Smooth muscle cell (in vitro differentiated cells): ENCODE measurements around the gene PCNX3. TPM values are rescaled to one million over a fixed set of nuclear protein-coding genes. Genes with fewer than 3 reads are reported as not detected.

ENCODE experiments used
- DNase-seq: peaks from one replicate; lab custom pipeline; 2025; ENCODE audit not compliant: unreplicated experiment; lab: John Stamatoyannopoulos, UW
- H2AFZ ChIP-seq: fragments of 200-600 bp; sonication (generic); 2 replicates; pipeline ENCODE4 v1.6.0; 2016; ENCODE audit warnings: antibody characterized with exemption, low read depth, mild to moderate bottlenecking
- H3F3A ChIP-seq: fragments of 200-600 bp; sonication (generic); 2 replicates; pipeline ENCODE4 v1.6.0; 2017; ENCODE audit warnings: antibody characterized with exemption, low read depth
- H3K27ac ChIP-seq: fragments of 200-600 bp; sonication (generic); 2 replicates; pipeline ENCODE4 v1.5.1; 2016; ENCODE audit warnings: low read depth, mild to moderate bottlenecking
- H3K27me3 ChIP-seq: fragments of 200-600 bp; sonication (generic); 2 replicates; pipeline ENCODE4 v1.6.1; 2016; ENCODE audit warnings: low read depth, mild to moderate bottlenecking
- H3K36me3 ChIP-seq: fragments of 200-600 bp; sonication (generic); 2 replicates; pipeline ENCODE4 v1.5.1; 2016; ENCODE audit warnings: low read depth
- H3K4me1 ChIP-seq: fragments of 200-600 bp; sonication (generic); 2 replicates; pipeline ENCODE4 v1.5.1; 2016; ENCODE audit warnings: low read depth
- H3K4me2 ChIP-seq: fragments of 200-600 bp; sonication (generic); 2 replicates; pipeline ENCODE4 v1.6.0; 2016; ENCODE audit warnings: mild to moderate bottlenecking
- H3K4me3 ChIP-seq: fragments of 200-600 bp; sonication (generic); 2 replicates; pipeline ENCODE4 v1.5.1; 2016; ENCODE audit warnings: mild to moderate bottlenecking
- H3K79me2 ChIP-seq: fragments of 200-600 bp; sonication (generic); 2 replicates; pipeline ENCODE4 v1.6.0; 2016; ENCODE audit warnings: low read depth, mild to moderate bottlenecking
- H3K9ac ChIP-seq: fragments of 200-600 bp; sonication (generic); 2 replicates; pipeline ENCODE4 v1.6.0; 2016; ENCODE audit warnings: low read depth
- H3K9me3 ChIP-seq: fragments of 200-600 bp; sonication (generic); replicated peaks from 2 replicates; pipeline ENCODE4 v1.5.1; 2016; ENCODE audit warnings: low read depth
- H4K20me1 ChIP-seq: fragments of 200-600 bp; sonication (generic); 2 replicates; pipeline ENCODE4 v1.6.0; 2016; ENCODE audit warnings: low read depth
- WGBS: methylation state at CpG from one replicate; pipeline ENCODE4 v1.1.7; 2016; ENCODE audit warnings: low lambda C conversion rate; 5-methylcytosine and 5-hydroxymethylcytosine counted together
- polyA plus RNA-seq: library from polyadenylated mRNA; unstranded; fragments of >200 nt; fragmentation: Nextera tagmentation; extraction: Ambion mirVana; gene quantifications from 2 replicates; pipeline ENCODE4 v1.2.1, GENCODE V29; 2016
- total RNA-seq: library from RNA; depleted of rRNA; stranded (reverse); fragments of >200 nt; gene quantifications from 2 replicates; pipeline ENCODE4 v1.2.3, GENCODE V29; 2014
- TF ChIP-seq, protein P1 (sequence below): fragments of 200-600 bp; sonication (generic); IDR thresholded peaks from 2 replicates; pipeline ENCODE4 v1.5.1; 2017; ENCODE audit warnings: borderline replicate concordance, mild to moderate bottlenecking, antibody characterized with exemption; ENCODE audit not compliant: insufficient read depth, poor library complexity, severe bottlenecking

Gene PCNX3
- total and polyA plus RNA-seq, 2 experiments from 2014 or later = 17.5 to 18.3 TPM

- Histone ChIP-seq H2AFZ (no peak overlapping the region), H3K9me3 (no peaks in the 10 kb centered on the region)
These were observed 36.3 kb downstream of the PCNX3 start for GRCh38 chr11:65651589-65652510.

DNA sequence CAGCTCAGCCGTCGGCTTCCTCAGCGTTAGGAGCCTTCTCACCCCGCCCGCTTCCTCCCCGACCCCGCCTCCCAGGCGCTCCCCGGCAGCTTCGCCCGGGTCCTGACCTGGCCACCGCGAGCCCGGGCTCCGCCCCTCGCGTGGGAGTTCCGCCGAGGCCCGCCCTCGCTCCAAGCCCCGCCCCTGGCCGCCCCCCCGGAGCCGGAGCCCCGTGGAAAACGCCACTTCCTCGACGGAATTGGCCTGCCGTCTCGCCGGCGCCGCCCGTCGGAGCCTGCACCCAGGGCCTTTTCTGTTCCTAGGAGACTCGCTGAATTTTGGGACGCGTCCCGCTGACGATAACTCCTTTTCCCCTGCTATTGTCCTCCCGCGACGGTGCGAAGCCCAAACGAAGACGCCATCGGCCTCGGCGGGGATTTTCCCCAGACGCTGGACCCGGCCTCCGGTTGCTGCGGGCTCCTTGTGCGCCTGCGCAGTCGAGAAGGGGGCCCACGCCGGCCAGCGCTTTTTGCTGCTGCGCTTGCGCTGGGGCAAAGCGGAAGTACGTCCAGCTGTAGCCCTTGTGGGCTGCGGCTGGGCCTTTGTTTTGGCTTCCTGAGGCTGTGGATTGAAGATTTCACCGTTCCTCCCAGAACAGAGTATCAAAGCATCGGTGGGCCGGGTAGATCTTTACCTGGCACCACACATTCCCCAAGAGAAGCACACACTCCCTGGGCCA is 37.1 kb downstream of the PCNX3 start:
- Histone ChIP-seq H4K20me1 (peaks cover 2% of the 10 kb centered on the region), H3K4me3 (peak overlapping the region; percentile 53), H3F3A (peaks cover 27% of the 10 kb centered on the region), H3K4me1 (peaks cover 11% of the 10 kb centered on the region), H2AFZ (no peak overlapping the region), H3K27ac (peak overlapping the region; percentile 97), H3K27me3 (no peaks in the 10 kb centered on the region), H3K79me2 (no peaks in the 10 kb centered on the region), H3K4me2 (peak overlapping the region; percentile 84), H3K36me3 (peaks cover 5% of the 10 kb centered on the region), H3K9me3 (no peaks in the 10 kb centered on the region), H3K9ac (peak overlapping the region; percentile 96)
- TF ChIP-seq, protein P1, sequence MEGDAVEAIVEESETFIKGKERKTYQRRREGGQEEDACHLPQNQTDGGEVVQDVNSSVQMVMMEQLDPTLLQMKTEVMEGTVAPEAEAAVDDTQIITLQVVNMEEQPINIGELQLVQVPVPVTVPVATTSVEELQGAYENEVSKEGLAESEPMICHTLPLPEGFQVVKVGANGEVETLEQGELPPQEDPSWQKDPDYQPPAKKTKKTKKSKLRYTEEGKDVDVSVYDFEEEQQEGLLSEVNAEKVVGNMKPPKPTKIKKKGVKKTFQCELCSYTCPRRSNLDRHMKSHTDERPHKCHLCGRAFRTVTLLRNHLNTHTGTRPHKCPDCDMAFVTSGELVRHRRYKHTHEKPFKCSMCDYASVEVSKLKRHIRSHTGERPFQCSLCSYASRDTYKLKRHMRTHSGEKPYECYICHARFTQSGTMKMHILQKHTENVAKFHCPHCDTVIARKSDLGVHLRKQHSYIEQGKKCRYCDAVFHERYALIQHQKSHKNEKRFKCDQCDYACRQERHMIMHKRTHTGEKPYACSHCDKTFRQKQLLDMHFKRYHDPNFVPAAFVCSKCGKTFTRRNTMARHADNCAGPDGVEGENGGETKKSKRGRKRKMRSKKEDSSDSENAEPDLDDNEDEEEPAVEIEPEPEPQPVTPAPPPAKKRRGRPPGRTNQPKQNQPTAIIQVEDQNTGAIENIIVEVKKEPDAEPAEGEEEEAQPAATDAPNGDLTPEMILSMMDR = no peak
- DNase-seq = peak; percentile 99
- 2% methylated on average over 46 of the region's 68 CpGs for WGBS

More at GRCh38 chr11:65651589-65652510, 36.3 kb downstream of the PCNX3 start:
- peak overlapping the region; percentile 53 for H3K4me3 ChIP-seq
- H3K36me3 ChIP-seq = peaks cover 5% of the 10 kb centered on the region
- H4K20me1 ChIP-seq = no peaks in the 10 kb centered on the region
- H3K27me3 ChIP-seq = no peaks in the 10 kb centered on the region
- TF ChIP-seq, protein P1 = no peak
- H3K27ac ChIP-seq = peak overlapping the region; percentile 97
- H3K4me2 ChIP-seq = peak overlapping the region; percentile 84
- no peak overlapping the region for H3K9ac ChIP-seq
- no peaks in the 10 kb centered on the region for H3K79me2 ChIP-seq
- DNase-seq = no peak
- peaks cover 11% of the 10 kb centered on the region for H3K4me1 ChIP-seq
- WGBS = 37% methylated on average over 21 of the region's 28 CpGs
- H3F3A ChIP-seq = peaks cover 27% of the 10 kb centered on the region

DNA sequence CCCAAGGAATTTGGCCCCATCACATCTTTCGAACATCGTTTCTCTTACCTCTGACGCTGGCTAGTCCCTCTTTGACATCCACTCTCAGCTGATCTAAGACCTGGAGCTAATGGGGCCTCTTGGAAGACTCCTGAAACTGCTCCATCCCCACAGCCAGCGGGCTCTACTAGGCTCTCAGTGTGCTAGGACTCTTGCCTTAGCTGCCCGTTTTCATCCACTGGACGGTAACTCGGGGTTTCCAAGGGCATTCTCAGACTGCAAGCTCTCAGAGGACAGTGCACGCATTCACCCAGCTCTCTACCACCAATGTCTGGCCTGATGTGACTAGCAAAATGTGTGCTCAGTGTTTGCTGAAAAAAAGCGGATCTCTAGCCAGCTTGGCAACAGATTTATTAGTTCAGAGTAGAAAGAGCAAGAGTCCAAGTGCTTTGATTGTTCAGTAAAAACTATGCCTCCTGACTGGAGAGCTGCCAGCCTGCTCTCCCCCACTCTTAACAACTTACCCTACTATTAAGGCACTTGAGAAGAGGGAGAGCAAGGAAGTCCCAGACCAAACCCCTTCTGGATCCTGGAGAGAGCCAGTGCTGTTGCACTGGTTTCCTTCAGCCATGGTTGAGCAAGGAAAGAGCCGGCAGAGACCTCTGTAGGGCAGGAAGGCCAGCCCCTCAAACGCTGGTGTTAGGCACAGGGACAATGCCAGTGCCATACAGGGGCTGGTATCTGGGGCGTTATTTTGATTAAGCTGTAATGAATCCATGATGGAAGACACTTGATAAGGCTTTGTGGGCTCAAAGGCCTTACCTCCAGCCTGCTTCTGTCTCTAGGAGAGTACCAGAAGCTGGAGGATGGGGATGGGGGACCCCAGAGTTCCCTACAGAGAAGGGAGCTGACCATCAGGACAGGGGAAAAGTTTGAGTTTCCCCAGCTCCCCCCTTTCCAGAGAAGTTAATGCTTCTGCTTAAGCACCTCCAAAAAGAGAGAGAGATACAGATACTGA is 38.0 kb downstream of the PCNX3 start:
- Histone ChIP-seq H3F3A (peaks cover 27% of the 10 kb centered on the region), H2AFZ (no peak overlapping the region), H3K27ac (peak overlapping the region; percentile 97), H3K79me2 (no peaks in the 10 kb centered on the region), H4K20me1 (peaks cover 7% of the 10 kb centered on the region), H3K36me3 (peaks cover 5% of the 10 kb centered on the region), H3K27me3 (no peaks in the 10 kb centered on the region), H3K9ac (peak overlapping the region; percentile 96), H3K4me2 (peak overlapping the region; percentile 84), H3K9me3 (no peaks in the 10 kb centered on the region), H3K4me1 (peaks cover 11% of the 10 kb centered on the region), H3K4me3 (peak overlapping the region; percentile 53)
- TF ChIP-seq, protein P1 = no peak
- 74% methylated on average over 12 of the region's 12 CpGs for WGBS
- DNase-seq = no peak
